ENCODE results near the gene KCNQ5.
A peak's percentile ranks its signal among the peaks of the same experiment; 100 is the strongest.
"Not testable (repeated sequence)": the region's sequence is repeated elsewhere in the genome, so short reads cannot be mapped to it uniquely, and the experiment has no call there.

Gene KCNQ5

GRCh38 chr6:73176057-73176456, 554.2 kb downstream of the KCNQ5 start:
- no peak for DNase-seq (ENCODE audit: low read depth, low spot score)

DNA sequence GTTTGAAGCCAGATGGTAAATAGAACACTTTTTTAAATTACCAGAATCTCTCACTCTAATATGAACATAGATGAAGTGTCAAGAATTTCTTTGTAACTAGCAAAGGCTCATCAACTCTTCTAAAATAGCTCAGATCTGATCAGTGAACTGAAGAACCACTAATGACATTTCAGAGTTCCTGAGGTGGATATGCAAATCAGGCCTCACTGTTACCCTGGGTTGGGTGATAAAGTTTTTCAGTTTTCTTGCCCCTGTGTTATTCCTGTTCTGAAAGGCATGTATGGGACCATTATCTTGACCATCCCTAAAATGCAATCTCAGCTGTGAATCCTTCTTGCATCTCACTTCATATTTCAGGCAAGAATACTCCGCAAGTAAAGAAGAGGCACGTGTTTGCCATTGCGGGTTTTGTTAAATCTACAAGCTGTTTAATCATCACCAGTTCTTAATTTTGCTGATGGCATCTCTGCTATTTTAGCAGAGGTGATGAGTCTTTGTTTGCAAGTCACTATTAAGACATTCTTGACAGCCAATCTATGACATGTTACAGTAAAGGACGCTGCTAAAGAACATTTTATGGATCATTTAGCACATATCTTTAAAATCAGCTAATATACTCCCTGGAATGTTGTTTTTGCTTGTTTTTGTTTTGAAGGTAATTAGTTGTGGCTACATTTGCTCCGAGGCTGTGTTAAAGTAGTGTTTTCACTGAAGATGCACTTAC, 555.5 kb downstream of the KCNQ5 start:
- no peak for DNase-seq (ENCODE audit: low read depth, low spot score)

- no peak for DNase-seq (ENCODE audit: low read depth, low spot score)
Observed at GRCh38 chr6:73180076-73180738, 558.3 kb downstream of the KCNQ5 start.

DNA sequence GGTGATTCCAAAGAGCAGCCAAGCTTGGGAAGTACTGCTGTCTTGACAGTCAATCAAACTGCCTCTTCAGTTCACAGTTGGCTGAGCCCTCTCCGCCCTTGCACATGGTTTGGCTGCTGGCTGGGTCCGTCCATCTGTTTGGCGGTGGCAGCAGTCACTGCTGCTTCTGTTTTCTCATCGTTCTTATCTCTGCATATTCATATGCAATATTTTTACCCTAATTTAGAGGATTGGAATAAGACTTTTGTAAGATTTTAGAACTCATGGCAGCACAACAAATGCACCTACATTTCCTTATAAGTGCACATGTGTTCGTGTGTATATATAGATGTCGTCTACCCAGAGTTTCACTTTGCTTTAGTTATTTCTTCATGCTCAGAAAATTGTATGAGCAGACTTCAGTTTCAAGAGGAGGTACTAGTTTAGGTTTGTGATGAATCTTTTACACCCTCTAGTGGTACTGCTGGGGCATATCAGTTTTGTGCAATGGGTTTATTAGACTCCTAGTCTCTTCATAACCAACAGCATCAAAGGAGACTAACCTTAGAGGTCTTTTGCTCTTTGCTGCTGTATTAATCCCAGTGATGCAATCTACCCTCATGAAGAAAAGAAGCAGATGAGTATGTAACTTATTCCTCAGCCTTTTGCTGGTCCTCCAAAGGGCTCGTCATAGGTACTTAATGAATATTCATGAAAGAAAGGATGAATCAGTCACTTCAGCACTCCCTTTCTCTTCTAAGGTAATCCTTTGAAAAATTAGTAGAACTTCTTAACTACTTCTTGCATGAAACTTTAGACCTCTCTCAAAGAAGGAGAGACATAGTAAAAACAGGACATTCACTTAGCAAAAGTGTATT, 559.1 kb downstream of the KCNQ5 start:
- DNase-seq (ENCODE audit: low read depth, low spot score) = peak; percentile 32

DNA sequence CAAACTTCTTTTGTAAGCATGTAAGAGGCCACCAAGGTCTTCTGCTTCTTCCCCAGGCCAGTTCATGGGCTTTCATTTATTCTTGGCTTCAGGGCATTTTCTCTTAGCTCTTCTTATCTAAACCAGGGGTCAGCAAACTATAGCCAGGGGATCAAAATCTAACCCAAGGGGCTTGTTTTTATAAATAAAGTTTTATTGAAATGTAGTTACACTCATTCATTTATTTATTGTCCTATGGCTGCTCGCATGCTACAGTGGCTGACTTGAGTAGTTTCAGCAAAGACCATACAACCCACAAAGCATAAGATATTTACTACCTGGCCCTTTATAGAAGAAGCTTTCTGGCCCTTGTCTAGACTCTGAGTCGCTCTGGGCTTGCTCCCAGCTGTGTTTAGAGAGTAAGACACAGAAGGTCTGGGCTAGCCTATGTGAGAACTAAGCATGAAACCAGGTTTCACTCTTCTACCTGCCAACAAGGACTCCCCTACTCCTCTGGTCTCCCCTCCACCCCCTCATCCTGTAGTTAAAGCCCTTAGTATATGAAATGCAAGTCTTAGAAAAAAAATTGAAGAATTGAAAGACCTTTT, 560.2 kb downstream of the KCNQ5 start:
- DNase-seq (ENCODE audit: low read depth, low spot score) = no peak

DNA sequence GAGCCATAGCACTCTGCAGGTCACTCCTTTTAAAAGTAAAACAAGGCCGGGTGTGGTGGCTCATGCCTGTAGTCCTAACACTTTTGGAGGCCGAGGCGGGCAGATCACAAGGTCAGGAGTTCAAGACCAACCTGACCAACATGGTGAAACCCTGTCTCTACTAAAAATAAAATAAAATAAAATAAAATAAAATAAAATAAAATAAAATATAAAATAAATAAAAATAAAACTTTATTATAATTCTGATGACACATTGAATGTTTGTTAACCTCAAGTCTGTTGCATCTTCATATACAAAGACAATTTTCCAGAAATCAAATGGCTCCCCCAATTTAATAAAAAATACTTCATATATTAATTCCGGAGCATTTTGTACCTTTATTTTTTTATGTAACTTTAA, 571.4 kb downstream of the KCNQ5 start:
- not testable (repeated sequence) for DNase-seq (ENCODE audit: low read depth, low spot score)

- DNase-seq (ENCODE audit: low read depth, low spot score) = no peak
Observed at GRCh38 chr6:73194744-73195143, 572.9 kb downstream of the KCNQ5 start.

GRCh38 chr6:73200247-73200646, 578.4 kb downstream of the KCNQ5 start:
- no peak for DNase-seq (ENCODE audit: low read depth, low spot score)

DNA sequence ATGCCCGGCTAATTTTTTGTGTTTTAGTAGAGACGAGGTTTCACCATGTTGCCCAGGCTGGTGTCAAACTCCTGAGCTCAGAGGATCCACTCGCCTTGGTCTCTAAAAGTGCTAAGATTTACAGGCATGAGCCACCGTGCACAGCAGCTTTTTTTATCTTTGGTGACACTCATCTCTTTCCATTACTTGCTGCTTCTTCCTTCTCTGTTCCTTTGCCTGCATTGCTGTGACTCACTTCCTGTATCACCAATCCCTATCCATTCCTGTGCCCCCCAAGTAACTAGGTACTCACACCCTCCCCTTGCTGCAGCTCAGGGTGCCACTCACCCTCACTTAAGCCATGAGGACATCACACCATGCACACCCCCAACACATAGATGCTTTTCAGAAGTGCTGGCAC, 578.9 kb downstream of the KCNQ5 start:
- no peak for DNase-seq (ENCODE audit: low read depth, low spot score)

GRCh38 chr6:73203098-73203497, 581.2 kb downstream of the KCNQ5 start:
- no peak for DNase-seq (ENCODE audit: low read depth, low spot score)

GRCh38 chr6:73204252-73204651, 582.4 kb downstream of the KCNQ5 start:
- DNase-seq (ENCODE audit: low read depth, low spot score) = no peak

- DNase-seq (ENCODE audit: low read depth, low spot score) = no peak
Observed at GRCh38 chr6:73207221-73207837, 585.5 kb downstream of the KCNQ5 start.

DNA sequence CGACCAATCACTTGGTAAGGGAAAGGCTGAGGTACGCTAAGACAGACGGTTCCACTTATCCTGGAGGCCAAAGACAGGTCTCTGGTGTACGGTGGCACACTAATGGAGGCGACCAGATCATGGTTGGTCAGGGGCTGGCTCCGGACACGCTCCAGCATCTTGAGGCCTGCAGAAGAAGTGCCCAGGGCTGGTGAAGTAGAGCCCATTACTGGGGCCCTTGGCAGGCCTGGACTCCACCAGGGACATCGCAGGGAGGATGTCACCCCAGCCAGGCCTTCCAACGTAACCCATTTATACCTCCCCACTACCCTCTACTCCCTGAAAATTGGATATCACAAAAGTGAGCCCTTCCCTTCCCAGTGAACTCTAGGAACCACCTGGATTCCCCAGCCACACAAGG, 587.3 kb downstream of the KCNQ5 start:
- no peak for DNase-seq (ENCODE audit: low read depth, low spot score)

GRCh38 chr6:73216859-73217258, 595.0 kb downstream of the KCNQ5 start:
- no peak for DNase-seq (ENCODE audit: low read depth, low spot score)

GRCh38 chr6:73225396-73225795, 603.5 kb downstream of the KCNQ5 start, which contains the start of gene KHDC1L:
Gene KHDC1L (minus strand): TSS chr6:73225496. CDS start chr6:73225408, 88 bp downstream.
- no peak for DNase-seq (ENCODE audit: low read depth, low spot score)

- DNase-seq (ENCODE audit: low read depth, low spot score) = no peak
Observed at GRCh38 chr6:73227606-73228255, 605.9 kb downstream of the KCNQ5 start.

GRCh38 chr6:73231986-73232391, 610.1 kb downstream of the KCNQ5 start:
- no peak for DNase-seq (ENCODE audit: low read depth, low spot score)

DNA sequence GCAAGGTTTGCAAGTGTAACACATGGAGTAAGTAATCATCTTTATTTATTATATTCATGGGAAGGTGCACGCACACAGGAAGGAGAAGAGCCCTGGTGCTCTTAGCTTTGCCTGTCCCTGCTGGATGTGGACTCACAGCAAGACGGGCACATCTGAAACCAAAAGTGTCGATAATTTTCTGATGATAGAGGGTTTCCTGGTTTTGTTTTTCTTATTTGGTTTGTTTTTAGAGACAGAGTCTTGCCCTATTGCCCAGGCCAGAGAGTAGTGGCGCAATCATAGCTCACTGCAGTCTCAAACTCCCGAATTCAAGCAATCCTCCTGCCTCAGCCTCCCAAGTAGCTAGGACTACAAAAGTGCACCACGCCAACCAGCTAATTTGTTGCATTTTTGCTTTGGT, 611.2 kb downstream of the KCNQ5 start:
- DNase-seq (ENCODE audit: low read depth, low spot score) = no peak

- DNase-seq (ENCODE audit: low read depth, low spot score) = not testable (repeated sequence)
Observed at GRCh38 chr6:73233971-73234370, 612.1 kb downstream of the KCNQ5 start.

GRCh38 chr6:73234733-73235132, 612.9 kb downstream of the KCNQ5 start:
- DNase-seq (ENCODE audit: low read depth, low spot score) = no peak

- DNase-seq (ENCODE audit: low read depth, low spot score) = no peak
Observed at GRCh38 chr6:73236144-73236750, 614.4 kb downstream of the KCNQ5 start.

All from brain pericyte (primary cell).